Activated naive CD8-positive, alpha-beta T cell treated with anti-CD3 and anti-CD28 coated beads for 36 hours (primary cell): Measurements from ENCODE around the gene RMND5B. TPM values are rescaled to one million over a fixed set of nuclear protein-coding genes. Genes with fewer than 3 reads are reported as not detected.
A peak's percentile ranks its signal among the peaks of the same experiment; 100 is the strongest.

Source experiments
- DNase-seq: peaks from one replicate; pipeline ENCODE4 v3.0.0; 2021
- H3K27ac Mint-ChIP-seq: one replicate; pipeline ENCODE4 v1.8.0; 2022; ENCODE audit warnings: mild to moderate bottlenecking, moderate library complexity, mixed read lengths
- H3K27me3 Mint-ChIP-seq: one replicate; pipeline ENCODE4 v1.8.0; 2022; ENCODE audit warnings: mild to moderate bottlenecking, mixed read lengths
- H3K36me3 Mint-ChIP-seq: one replicate; pipeline ENCODE4 v1.8.0; 2021; ENCODE audit warnings: mild to moderate bottlenecking, mixed read lengths
- H3K4me1 Mint-ChIP-seq: one replicate; pipeline ENCODE4 v1.8.0; 2021; ENCODE audit warnings: mixed read lengths
- H3K4me3 Mint-ChIP-seq: one replicate; pipeline ENCODE4 v1.8.0; 2022; ENCODE audit warnings: mild to moderate bottlenecking, moderate library complexity, mixed read lengths
- H3K9me3 Mint-ChIP-seq: one replicate; pipeline ENCODE4 v1.8.0; 2022; ENCODE audit warnings: mixed read lengths
- total RNA-seq, 2 experiments: library from RNA; stranded (reverse); gene quantifications; one replicate each; pipeline ENCODE4 v1.2.3, GENCODE V29; 2021

RMND5B gene
- total RNA-seq, 2 experiments from 2014 or later = 26.2 to 26.7 TPM

DNA sequence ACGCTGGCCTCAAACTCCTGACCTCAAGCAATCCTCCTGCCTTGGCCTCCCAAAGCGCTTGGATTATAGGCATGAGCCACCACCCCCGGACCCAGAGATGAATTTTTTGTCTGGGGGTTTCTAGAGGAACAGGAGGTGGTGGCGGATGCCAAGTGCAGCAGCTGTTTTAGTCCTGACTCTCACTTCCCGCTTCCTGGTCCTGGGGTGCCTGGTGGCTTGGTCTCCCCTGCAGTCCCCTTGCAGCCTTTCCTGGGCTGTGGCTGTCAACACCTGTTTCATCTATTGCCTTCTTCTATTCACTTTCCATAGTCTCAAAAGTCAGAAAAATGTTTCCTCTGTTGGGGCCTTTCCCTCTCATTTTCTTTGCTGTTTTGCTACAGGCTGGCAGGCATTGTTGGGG, 29.4 kb downstream of the RMND5B start:
- no peak for DNase-seq
- Mint-ChIP-seq H3K36me3 (no peaks in the 10 kb centered on the region), H3K4me1 (peaks cover 7% of the 10 kb centered on the region), H3K4me3 (no peak overlapping the region), H3K9me3 (no peaks in the 10 kb centered on the region), H3K27me3 (peaks cover 29% of the 10 kb centered on the region), H3K27ac (no peak overlapping the region)

DNA sequence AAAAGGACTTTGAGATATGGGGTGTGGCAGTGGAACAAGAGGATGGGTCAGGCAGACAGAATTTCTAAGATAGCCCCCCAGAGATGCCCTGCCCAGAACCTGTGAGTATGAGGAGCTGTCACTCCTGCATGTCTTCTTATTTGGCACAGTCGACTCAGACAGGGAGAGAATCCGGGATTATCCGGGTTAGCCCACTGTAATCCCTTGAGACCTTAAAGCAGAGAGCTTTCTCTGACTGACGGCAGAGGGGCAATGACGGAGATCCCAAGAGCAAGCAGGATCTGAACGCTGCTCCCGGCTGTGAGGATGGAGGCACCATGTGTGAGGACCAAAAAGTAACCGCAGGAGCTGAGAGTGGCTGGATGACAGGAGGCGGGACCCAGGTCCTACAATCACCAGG, 31.7 kb downstream of the RMND5B start:
- Mint-ChIP-seq H3K36me3 (no peaks in the 10 kb centered on the region), H3K9me3 (no peaks in the 10 kb centered on the region), H3K4me1 (peaks cover 7% of the 10 kb centered on the region), H3K27ac (no peak overlapping the region), H3K27me3 (peaks cover 33% of the 10 kb centered on the region), H3K4me3 (no peak overlapping the region)
- no peak for DNase-seq

DNA sequence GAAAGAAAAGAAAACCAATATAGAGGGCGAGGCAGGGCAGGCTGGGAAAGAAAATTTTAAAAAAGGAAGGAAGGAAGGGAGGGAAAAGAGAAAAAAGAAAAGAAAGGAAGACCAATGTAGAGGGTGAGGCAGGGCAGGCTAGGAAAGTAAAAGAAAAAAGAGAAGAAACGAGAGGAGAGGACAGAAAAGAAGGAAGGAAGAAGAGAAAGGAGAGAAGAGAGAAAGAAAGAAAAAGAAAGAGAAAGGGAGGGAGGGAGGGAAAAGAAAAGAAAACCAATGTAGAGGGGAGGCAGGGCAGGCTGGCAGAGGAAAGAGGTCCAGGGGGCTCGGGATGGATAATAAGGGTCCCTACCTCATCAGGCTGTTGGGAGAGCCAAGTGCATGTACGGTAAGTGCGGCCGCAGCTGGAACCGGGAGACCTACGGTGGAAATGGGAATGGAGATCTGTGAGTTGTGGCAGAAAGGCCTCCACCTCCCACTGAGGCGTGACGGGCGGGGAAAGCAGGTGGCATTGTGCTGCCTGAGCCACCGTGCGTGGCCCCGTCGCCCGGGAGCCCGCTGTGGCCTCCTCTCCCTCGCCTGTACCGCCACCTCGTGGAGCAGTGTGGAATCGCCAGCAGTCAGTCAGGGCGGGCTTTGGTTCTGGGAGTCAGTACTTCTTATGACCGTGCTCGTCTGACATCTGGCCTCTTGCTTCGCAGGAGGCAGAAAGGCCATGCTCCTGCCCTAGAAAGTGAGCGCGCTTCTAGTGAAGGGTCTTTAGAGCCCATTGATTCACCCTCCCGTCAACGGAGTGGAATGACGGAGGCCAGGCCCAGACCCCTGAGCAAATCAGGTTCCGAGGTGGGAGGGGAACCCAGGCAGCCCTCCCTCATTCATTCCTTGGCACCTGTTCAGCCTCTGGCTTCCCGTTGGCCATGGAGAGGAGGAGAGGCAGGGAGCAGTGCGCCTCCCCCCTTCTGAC, 33.2 kb downstream of the RMND5B start:
- no peak overlapping the region for H3K27ac Mint-ChIP-seq
- no peaks in the 10 kb centered on the region for H3K9me3 Mint-ChIP-seq
- peak; percentile 90 for DNase-seq
- H3K4me3 Mint-ChIP-seq = peak overlapping the region; percentile 37
- H3K4me1 Mint-ChIP-seq = peaks cover 7% of the 10 kb centered on the region
- peaks cover 33% of the 10 kb centered on the region for H3K27me3 Mint-ChIP-seq
- no peaks in the 10 kb centered on the region for H3K36me3 Mint-ChIP-seq

DNA sequence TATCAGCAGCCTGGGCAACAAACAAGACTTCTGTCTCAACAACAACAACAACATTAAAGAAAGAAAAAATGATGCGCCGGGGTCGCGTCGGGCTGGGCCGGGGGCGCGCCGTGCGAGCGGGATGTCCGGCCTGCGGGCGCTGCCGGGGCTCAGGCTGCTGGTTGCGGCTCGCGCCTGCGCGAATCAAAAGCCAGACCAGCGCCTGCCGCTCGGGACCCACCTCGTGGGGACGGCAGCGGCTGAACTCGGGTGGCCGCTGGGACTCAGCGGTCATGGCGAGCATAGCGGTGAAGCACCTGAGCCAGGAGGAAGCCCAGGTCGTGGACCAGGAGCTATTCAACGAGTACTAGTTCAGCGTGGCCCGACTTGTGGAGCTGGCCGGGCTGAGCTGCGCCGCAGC, 34.8 kb downstream of the RMND5B start:
- no peaks in the 10 kb centered on the region for H3K9me3 Mint-ChIP-seq
- no peak for DNase-seq
- peaks cover 7% of the 10 kb centered on the region for H3K4me1 Mint-ChIP-seq

DNA sequence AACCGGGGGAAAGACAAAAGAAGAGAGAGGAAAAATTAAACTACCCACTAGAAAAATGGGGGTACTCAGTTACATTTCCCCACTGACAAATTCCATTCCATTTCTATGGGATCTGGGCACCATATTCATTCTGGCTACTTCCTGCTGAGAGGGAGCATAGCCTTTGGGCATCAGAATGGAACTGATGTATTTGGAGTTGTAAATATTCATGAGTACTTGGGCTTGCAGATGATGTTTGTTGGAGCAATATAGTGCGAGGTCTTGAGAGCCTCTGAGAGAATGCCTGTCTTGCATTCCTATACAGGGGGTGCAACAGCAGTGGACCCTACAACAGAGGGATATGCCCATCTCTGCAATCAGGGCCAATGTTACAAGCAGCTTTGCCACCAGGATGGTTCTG, 39.6 kb downstream of the RMND5B start:
- no peaks in the 10 kb centered on the region for H3K36me3 Mint-ChIP-seq
- H3K4me3 Mint-ChIP-seq = no peak overlapping the region
- H3K4me1 Mint-ChIP-seq = no peaks in the 10 kb centered on the region
- no peaks in the 10 kb centered on the region for H3K9me3 Mint-ChIP-seq
- DNase-seq = no peak
- peaks cover under 1% of the 10 kb centered on the region for H3K27me3 Mint-ChIP-seq
- no peak overlapping the region for H3K27ac Mint-ChIP-seq

More for the DNA sequence above, 34.8 kb downstream of the RMND5B start:
- Mint-ChIP-seq H3K36me3 (no peaks in the 10 kb centered on the region), H3K27me3 (peaks cover 33% of the 10 kb centered on the region), H3K4me3 (no peak overlapping the region), H3K27ac (no peak overlapping the region)

DNA sequence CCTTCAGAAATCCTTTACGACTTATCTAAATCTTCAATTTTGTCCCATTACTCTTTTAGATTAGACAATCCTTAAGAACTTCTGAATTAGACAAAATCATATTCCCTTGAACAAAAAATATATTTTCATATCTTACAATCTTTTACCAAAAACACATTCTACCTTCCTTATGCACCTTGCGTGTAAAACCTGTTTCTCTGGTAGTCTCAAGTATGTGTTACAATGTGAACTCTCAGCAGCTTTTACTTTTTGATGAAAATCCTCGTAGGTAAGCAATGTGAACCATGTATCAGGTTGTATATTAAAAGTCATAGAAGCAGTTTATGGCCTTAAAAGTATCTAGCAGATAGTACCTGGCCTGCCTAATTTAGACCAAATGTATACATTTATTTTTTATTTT, 43.6 kb downstream of the RMND5B start:
- H3K36me3 Mint-ChIP-seq = no peaks in the 10 kb centered on the region
- H3K27me3 Mint-ChIP-seq = no peaks in the 10 kb centered on the region
- H3K27ac Mint-ChIP-seq = no peak overlapping the region
- H3K9me3 Mint-ChIP-seq = no peaks in the 10 kb centered on the region
- H3K4me1 Mint-ChIP-seq = no peaks in the 10 kb centered on the region
- DNase-seq = no peak
- no peak overlapping the region for H3K4me3 Mint-ChIP-seq

DNA sequence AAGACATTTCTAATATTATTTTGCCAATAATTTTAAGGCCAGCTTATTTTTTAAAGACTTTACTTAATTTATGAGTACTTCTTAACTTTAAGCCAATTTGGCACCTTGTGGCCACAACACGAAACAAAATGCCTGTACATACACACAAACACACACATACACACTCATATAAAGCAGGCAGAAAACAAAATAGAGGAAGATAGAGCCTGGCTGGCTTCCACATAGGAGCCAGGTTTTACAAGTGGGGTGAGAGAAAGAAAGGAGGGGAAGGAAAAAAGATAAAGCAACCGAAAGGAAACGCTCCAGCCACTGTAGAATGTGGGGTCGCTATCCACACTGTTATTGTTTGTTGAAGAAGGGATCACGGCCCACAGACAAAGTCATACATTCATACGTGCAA, 46.0 kb downstream of the RMND5B start:
- DNase-seq = no peak
- Mint-ChIP-seq H3K4me3 (no peak overlapping the region), H3K27me3 (no peaks in the 10 kb centered on the region), H3K36me3 (no peaks in the 10 kb centered on the region), H3K9me3 (no peaks in the 10 kb centered on the region), H3K4me1 (no peaks in the 10 kb centered on the region), H3K27ac (no peak overlapping the region)

DNA sequence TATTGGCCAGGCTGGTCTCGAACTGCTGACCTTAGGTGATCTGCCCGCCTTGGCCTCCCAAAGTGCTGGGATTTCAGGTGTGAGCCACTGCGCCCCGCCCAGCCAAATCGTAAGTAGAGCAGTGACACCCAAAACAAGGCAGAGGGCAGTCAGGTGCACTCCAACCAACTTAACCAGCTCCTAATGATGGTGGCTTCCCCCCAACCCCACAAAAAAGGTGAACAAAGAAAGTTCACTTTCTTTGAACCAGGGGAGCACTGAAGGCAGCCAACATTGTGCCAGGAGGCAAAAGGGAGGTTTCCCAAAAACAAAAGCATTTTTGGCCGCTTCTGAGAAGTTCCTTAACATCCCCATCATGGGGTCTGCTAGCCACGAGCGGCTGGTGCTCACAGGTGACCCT, 46.8 kb downstream of the RMND5B start:
- Mint-ChIP-seq H3K9me3 (no peaks in the 10 kb centered on the region), H3K4me1 (peaks cover 6% of the 10 kb centered on the region), H3K27me3 (no peaks in the 10 kb centered on the region), H3K36me3 (no peaks in the 10 kb centered on the region), H3K4me3 (no peak overlapping the region), H3K27ac (no peak overlapping the region)
- DNase-seq = no peak

DNA sequence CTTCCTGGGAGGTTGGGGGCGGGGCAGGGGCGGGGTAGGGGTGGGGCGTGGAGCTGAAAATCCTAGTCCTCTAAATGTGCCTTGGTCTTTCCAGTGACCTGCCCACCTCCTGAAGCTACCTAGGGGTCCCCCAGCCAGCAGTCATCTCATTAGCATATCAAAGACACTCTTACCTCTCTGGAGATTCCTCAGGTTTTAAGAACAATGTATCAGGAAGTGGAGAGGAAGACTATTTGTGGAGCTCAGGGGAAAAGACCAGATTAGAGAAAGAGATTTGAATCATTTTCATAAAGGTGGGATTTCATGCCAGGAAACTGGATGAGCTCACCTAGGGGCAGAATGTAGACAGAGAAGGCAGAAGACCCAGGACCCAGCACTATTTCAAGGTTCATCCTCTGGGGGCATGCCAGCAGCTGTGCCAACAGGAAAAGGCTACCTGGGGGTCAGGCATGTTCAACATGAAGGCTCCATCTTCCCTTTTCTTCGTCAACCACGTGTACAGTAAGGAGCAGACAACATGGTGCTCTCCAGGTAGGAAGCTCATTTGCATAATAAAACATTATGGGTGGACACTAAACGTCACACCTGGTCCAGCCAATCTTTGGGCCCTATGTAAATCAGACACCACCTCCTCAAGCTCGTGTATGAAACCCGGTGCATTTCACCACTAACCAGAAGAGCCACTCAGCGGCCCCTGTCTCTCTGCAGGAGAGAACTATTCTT, 49.5 kb downstream of the RMND5B start:
- no peaks in the 10 kb centered on the region for H3K36me3 Mint-ChIP-seq
- no peak overlapping the region for H3K4me3 Mint-ChIP-seq
- H3K4me1 Mint-ChIP-seq = peaks cover 7% of the 10 kb centered on the region
- no peaks in the 10 kb centered on the region for H3K9me3 Mint-ChIP-seq
- H3K27me3 Mint-ChIP-seq = no peaks in the 10 kb centered on the region
- DNase-seq = no peak
- no peak overlapping the region for H3K27ac Mint-ChIP-seq

DNA sequence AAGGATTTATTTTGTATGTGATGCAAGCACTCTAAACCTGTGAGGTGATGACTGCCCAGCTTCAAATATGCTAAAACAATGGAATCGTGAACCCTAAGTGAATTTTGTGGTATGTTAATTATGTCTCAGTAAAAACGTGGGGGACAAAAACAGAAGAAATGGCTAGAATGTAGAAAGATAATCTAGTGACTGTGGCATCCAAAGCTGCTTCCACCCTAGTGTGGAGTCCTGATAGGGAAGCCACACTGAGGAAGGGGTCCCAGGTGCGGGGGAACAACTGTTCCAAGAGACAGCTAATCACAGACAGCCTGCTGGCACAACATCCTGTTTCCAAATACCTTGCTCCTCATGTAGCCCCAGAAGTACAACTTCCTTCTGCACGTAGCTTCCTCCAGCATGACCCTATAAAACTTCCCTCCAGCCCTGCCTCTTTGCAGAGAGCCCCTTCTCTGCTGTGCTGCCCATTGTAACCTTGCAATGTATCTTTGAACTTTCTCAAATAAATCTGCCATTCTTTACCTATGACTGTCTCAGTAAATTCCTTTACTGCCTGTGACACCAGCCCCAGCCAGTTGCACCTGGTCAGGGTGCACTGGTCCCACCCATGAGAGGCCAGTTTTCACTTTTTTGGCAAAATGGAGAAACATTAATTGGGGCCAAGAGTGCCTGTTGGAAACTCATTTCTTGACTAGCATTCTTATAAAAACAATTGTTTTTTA, 51.5 kb downstream of the RMND5B start:
- Mint-ChIP-seq H3K4me3 (no peak overlapping the region), H3K27ac (peak overlapping the region; percentile 51)

DNA sequence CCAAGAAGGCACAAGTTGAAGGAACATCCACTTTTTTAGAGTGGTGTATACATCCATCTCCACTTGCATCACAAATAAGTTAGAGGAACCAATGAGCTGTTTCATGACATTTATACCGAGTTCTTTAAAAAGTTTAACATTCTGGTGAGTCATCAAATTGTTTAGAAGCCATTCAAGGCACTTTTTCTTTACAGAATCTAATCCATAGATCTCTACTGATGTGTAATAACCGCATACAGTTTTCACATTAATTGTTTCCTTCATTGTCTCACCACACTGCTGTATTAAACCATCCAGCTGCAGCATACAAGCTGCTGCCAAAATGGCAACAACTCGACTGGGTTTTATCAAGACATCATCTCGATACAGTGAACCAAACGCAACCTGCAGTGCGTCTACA, 55.6 kb downstream of the RMND5B start:
- DNase-seq = no peak
- Mint-ChIP-seq H3K9me3 (no peaks in the 10 kb centered on the region), H3K27me3 (no peaks in the 10 kb centered on the region), H3K4me3 (no peak overlapping the region), H3K36me3 (no peaks in the 10 kb centered on the region), H3K27ac (no peak overlapping the region), H3K4me1 (peaks cover 7% of the 10 kb centered on the region)

More for the DNA sequence above, 51.5 kb downstream of the RMND5B start:
- Mint-ChIP-seq H3K4me1 (peaks cover 7% of the 10 kb centered on the region), H3K27me3 (no peaks in the 10 kb centered on the region), H3K36me3 (no peaks in the 10 kb centered on the region), H3K9me3 (no peaks in the 10 kb centered on the region)
- DNase-seq = no peak

DNA sequence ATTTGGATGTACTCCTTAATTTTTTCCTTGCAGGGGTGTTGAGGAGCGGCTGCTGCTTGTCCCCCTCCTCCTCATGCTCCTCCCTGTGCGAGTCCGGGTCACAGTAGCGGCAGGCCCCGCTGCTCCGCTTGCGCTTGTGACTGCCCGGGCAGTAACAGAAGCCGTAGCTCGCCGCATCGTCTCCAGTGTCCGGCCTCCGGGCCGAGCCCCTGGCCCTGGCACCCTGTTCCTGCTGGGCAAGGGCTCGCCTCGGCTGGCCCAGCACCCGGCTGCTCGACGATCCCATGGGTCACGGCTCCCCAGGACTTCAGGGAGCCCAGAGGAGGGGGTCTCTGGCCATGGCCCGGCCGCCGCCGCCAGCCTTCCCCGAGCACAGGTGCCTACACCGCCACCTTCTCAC, 56.2 kb downstream of the RMND5B start, which contains the start of gene GMCL2:
GMCL2 (minus strand) TSS at position 358 of the 400 bp plus-strand sequence; CDS start at position 286, 72 bp downstream.
- DNase-seq = no peak
- Mint-ChIP-seq H3K9me3 (no peaks in the 10 kb centered on the region), H3K27ac (no peak within 1 kb of the TSS), H3K4me3 (no peak within 1 kb of the TSS), H3K36me3 (no peaks in the 10 kb centered on the region), H3K27me3 (peaks cover 3% of the 10 kb centered on the region), H3K4me1 (peaks cover 6% of the 10 kb centered on the region)

DNA sequence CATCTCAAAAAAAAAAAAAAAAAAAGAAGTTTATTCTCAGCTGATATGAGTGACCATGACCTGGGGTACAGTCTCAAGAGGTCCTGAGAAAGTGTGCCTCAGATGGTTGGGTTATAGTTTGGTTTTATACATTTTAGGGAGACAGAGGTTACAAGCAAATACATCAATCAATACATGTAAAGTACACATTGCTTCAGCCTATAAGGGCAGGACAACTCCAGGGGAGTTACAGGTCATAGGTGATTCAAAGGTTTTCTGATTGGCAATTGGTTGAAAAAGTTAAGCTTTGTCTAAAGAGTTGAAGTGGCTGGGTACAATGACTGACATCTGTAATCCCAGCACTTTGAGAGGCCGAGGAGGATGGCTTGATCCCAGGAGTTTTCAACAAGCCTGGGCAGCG, 58.6 kb downstream of the RMND5B start:
- no peak for DNase-seq
- Mint-ChIP-seq H3K4me1 (peaks cover 17% of the 10 kb centered on the region), H3K36me3 (peaks cover 2% of the 10 kb centered on the region), H3K27ac (no peak overlapping the region), H3K27me3 (peaks cover 18% of the 10 kb centered on the region), H3K4me3 (no peak overlapping the region), H3K9me3 (no peaks in the 10 kb centered on the region)

DNA sequence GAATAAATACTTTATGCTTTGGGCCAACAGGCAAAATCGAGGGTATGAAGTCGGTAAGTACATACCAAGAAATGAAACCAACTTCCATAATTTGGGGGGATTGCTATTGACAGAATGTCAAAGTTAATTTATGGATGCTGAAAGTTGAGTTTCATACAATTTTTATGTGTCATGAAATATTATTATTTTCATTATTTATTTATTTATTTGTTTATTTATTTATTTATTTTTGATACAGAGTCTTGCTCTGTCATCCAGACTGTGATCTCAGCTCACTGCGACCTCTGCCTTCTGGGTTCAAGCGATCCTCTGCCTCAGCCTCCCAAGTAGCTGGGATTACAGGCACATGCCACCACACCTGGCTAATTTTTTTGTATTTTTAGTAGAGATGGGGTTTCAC, 60.8 kb downstream of the RMND5B start:
- DNase-seq = no peak
- Mint-ChIP-seq H3K4me3 (no peak overlapping the region), H3K27ac (no peak overlapping the region), H3K4me1 (peaks cover 17% of the 10 kb centered on the region), H3K9me3 (no peaks in the 10 kb centered on the region), H3K36me3 (peaks cover 2% of the 10 kb centered on the region), H3K27me3 (peaks cover 26% of the 10 kb centered on the region)

DNA sequence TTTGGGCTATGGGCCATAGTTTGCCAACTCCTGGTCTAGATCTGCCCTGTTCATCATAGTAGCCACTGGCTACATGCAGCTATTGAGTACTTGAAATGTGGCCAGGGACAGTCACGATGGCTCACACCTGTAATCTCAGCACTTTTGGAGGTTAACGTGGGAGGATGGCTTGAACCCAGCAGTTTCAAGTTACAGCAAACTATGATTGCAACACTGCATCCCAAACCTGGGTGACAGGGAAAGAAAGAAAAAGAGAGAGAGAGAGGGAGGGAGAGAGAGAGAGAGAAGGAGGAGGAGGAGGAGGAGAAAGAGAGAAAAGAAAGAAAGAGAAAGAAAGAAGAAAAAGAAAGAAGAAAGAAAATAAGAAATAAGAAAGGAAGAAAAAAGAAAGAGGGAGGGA, 61.4 kb downstream of the RMND5B start:
- peaks cover 17% of the 10 kb centered on the region for H3K4me1 Mint-ChIP-seq
- H3K27ac Mint-ChIP-seq = no peak overlapping the region
- no peaks in the 10 kb centered on the region for H3K9me3 Mint-ChIP-seq
- peaks cover 2% of the 10 kb centered on the region for H3K36me3 Mint-ChIP-seq
- H3K27me3 Mint-ChIP-seq = peaks cover 26% of the 10 kb centered on the region
- no peak overlapping the region for H3K4me3 Mint-ChIP-seq
- no peak for DNase-seq
